Measurements from ENCODE around the gene REG1B. TPM values are rescaled to one million over a fixed set of nuclear protein-coding genes. Genes with fewer than 3 reads are reported as not detected.
"Not testable (repeated sequence)": the region's sequence is repeated elsewhere in the genome, so short reads cannot be mapped to it uniquely, and the experiment has no call there.

The REG1B gene
- total and polyA plus RNA-seq, 2 of the 4 experiments (the other 2 are of a cell fraction) = not detected

DNA sequence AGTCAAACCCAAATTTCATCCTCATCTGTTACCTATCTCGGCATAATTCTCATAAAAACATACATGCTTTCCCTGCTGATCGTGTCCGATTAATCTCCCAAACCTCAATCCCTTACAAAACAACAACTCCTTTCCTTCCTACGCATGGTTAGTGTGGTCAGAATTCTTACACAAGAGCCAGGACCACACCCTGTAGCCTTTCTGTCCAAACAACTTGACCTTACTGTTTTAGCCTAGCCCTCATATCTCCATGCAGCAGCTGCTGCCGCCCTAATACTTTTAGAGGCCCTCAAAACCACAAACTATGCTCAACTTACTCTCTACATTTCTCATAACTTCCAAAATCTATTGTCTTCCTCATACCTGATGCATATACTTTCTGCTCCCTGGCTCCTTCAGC lies 33.0 kb downstream of the REG1B start:
- H4K8ac ChIP-seq (ENCODE audit: low read depth in 2 of 2, low read length in 2 of 2); H4K20me1 ChIP-seq (ENCODE audit: insufficient read depth, low read length); H4K91ac ChIP-seq (ENCODE audit: insufficient read depth, low read depth, low read length); H4K5ac ChIP-seq (ENCODE audit: low read depth, low read length); H3K27me3 ChIP-seq (ENCODE audit: control insufficient read depth, insufficient read depth, low read length); H3K4me2 ChIP-seq (ENCODE audit: low read depth, low read length); H2AK9ac ChIP-seq (replicated peaks; ENCODE audit: low read depth, low read length, poor library complexity); H3K9ac ChIP-seq (ENCODE audit: low read depth, low read length); H2BK5ac ChIP-seq (ENCODE audit: low read depth, low read length, poor library complexity, severe bottlenecking); H3K27ac ChIP-seq (ENCODE audit: insufficient read depth, low read length); CTCF ChIA-PET; H3K14ac ChIP-seq (replicated peaks; ENCODE audit: low read depth, low read length); H2BK15ac ChIP-seq (ENCODE audit: low read depth, low read length); intact Hi-C loops (cut with micrococcal nuclease); H3K9me1 ChIP-seq (ENCODE audit: insufficient read depth, low read length); H2BK20ac ChIP-seq (ENCODE audit: low read depth, low read length); H2BK120ac ChIP-seq (ENCODE audit: low read depth, low read length); H2AFZ ChIP-seq (replicated peaks; ENCODE audit: low read length, poor library complexity); H3K4me1 ChIP-seq (ENCODE audit: control insufficient read depth, insufficient read depth, low read length); DNase-seq; H3K4ac ChIP-seq (ENCODE audit: low read depth, low read length); H3K56ac ChIP-seq (ENCODE audit: extremely low read depth, insufficient read depth, low read length); ATAC-seq (ENCODE audit: low read depth); H3K23ac ChIP-seq (ENCODE audit: low read depth, low read length); H3K79me1 ChIP-seq (ENCODE audit: low read depth in 1 of 2, low read length in 2 of 2); H3K9me3 ChIP-seq (ENCODE audit: control insufficient read depth, insufficient read depth, low read length); H3K18ac ChIP-seq (ENCODE audit: low read depth, low read length); BruUV-seq (replicated peaks); H3K36me3 ChIP-seq (ENCODE audit: control insufficient read depth, insufficient read depth, low read length); H2AK5ac ChIP-seq (ENCODE audit: low read depth, low read length); POLR2A ChIA-PET (ENCODE audit: unreplicated experiment); H3K4me3 ChIP-seq (ENCODE audit: insufficient read depth, low read depth, low read length); in situ Hi-C loops (cut with MboI; ENCODE audit: low sequenced_read_pairs); dilution Hi-C loops (cut with HindIII; ENCODE audit: low sequenced_read_pairs, unreplicated experiment): not testable (repeated sequence)
- 17% methylated on average over 1 of the region's 5 CpGs; no CpG with 5 or more reads in 1 of the 2 experiments for WGBS, 2 experiments (ENCODE audit: extremely low coverage in 2 of 2, insufficient read length in 1 of 2)

DNA sequence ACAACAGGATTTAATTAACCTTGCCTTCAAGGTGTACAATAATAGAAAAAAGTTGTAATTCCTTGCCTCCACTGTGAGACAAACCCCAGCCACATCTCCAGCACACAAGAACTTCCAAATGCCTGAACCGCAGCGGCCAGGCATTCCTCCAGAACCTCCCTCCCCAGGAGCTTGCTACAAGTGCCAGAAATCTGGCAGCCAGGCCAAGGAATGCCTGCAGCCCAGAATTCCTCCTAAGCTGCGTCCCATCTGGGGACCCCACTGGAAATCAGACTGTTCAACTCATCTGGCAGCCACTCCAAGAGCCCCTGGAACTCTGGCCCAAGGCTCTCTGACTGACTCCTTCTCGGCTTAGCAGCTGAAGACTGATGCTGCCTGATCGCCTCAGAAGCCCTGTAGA lies 34.3 kb downstream of the REG1B start:
- H3K27me3 ChIP-seq (ENCODE audit: control insufficient read depth, insufficient read depth, low read length); DNase-seq; ATAC-seq (ENCODE audit: low read depth); H3K4me3 ChIP-seq (ENCODE audit: insufficient read depth, low read depth, low read length); BruUV-seq (replicated peaks); H3K9ac ChIP-seq (ENCODE audit: low read depth, low read length); H2AK9ac ChIP-seq (replicated peaks; ENCODE audit: low read depth, low read length, poor library complexity); H3K27ac ChIP-seq (ENCODE audit: insufficient read depth, low read length); dilution Hi-C loops (cut with HindIII; ENCODE audit: low sequenced_read_pairs, unreplicated experiment); H2AFZ ChIP-seq (replicated peaks; ENCODE audit: low read length, poor library complexity); H3K4ac ChIP-seq (ENCODE audit: low read depth, low read length); H3K23ac ChIP-seq (ENCODE audit: low read depth, low read length); H3K18ac ChIP-seq (ENCODE audit: low read depth, low read length); H3K79me1 ChIP-seq (ENCODE audit: low read depth in 1 of 2, low read length in 2 of 2); CTCF ChIA-PET; H4K8ac ChIP-seq (ENCODE audit: low read depth in 2 of 2, low read length in 2 of 2); H2BK5ac ChIP-seq (ENCODE audit: low read depth, low read length, poor library complexity, severe bottlenecking); H2BK15ac ChIP-seq (ENCODE audit: low read depth, low read length); intact Hi-C loops (cut with micrococcal nuclease); H3K9me1 ChIP-seq (ENCODE audit: insufficient read depth, low read length); H4K20me1 ChIP-seq (ENCODE audit: insufficient read depth, low read length); H2BK120ac ChIP-seq (ENCODE audit: low read depth, low read length); H3K14ac ChIP-seq (replicated peaks; ENCODE audit: low read depth, low read length); H3K4me2 ChIP-seq (ENCODE audit: low read depth, low read length); H2AK5ac ChIP-seq (ENCODE audit: low read depth, low read length); in situ Hi-C loops (cut with MboI; ENCODE audit: low sequenced_read_pairs); H4K5ac ChIP-seq (ENCODE audit: low read depth, low read length); H4K91ac ChIP-seq (ENCODE audit: insufficient read depth, low read depth, low read length); H3K4me1 ChIP-seq (ENCODE audit: control insufficient read depth, insufficient read depth, low read length); H3K36me3 ChIP-seq (ENCODE audit: control insufficient read depth, insufficient read depth, low read length); H3K9me3 ChIP-seq (ENCODE audit: control insufficient read depth, insufficient read depth, low read length); H3K56ac ChIP-seq (ENCODE audit: extremely low read depth, insufficient read depth, low read length); H2BK20ac ChIP-seq (ENCODE audit: low read depth, low read length); POLR2A ChIA-PET (ENCODE audit: unreplicated experiment): not testable (repeated sequence)
- WGBS, 2 experiments (ENCODE audit: extremely low coverage in 2 of 2, insufficient read length in 1 of 2) = 20% methylated on average over 1 of the region's 5 CpGs; no CpG with 5 or more reads in 1 of the 2 experiments
